ENCODE data around the gene DAG1.

The DAG1 gene

GRCh38 chr3:49434731-49435130 is 35.3 kb upstream of the DAG1 start:
- in situ Hi-C loops (cut with MboI; ENCODE audit: low sequenced_read_pairs, unreplicated experiment), result loop anchor here (25.0 kb wide), 1 partner anchor 272 kb away; the partner anchor contains the start of genes CCDC71 and KLHDC8B
- DNase-seq (ENCODE audit: low spot score), result no peak
- TF ChIP-seq CTCF (IDR thresholded peaks at IDR 0.05; ENCODE audit: borderline replicate concordance, control extremely low read depth, extremely low read depth, insufficient read depth, missing control alignments), result no peak

- no peak for DNase-seq (ENCODE audit: low spot score)
- in situ Hi-C loops (cut with MboI; ENCODE audit: low sequenced_read_pairs, unreplicated experiment), result loop anchor here (25.0 kb wide), 1 partner anchor 283 kb away; the partner anchor contains the start of genes CCDC71 and KLHDC8B
- no peak for TF ChIP-seq CTCF (IDR thresholded peaks at IDR 0.05; ENCODE audit: borderline replicate concordance, control extremely low read depth, extremely low read depth, insufficient read depth, missing control alignments)
Observed at GRCh38 chr3:49445391-49445790, 24.7 kb upstream of the DAG1 start.

GRCh38 chr3:49453621-49454020 is 16.4 kb upstream of the DAG1 start:
- no peak for TF ChIP-seq CTCF (IDR thresholded peaks at IDR 0.05; ENCODE audit: borderline replicate concordance, control extremely low read depth, extremely low read depth, insufficient read depth, missing control alignments)
- in situ Hi-C loops (cut with MboI; ENCODE audit: low sequenced_read_pairs, unreplicated experiment), result no loop called here

GRCh38 chr3:49454458-49454857 is 15.6 kb upstream of the DAG1 start:
- TF ChIP-seq CTCF (IDR thresholded peaks at IDR 0.05; ENCODE audit: borderline replicate concordance, control extremely low read depth, extremely low read depth, insufficient read depth, missing control alignments), result peak; percentile 13
- peak; percentile 29 for DNase-seq (ENCODE audit: low spot score)
- in situ Hi-C loops (cut with MboI; ENCODE audit: low sequenced_read_pairs, unreplicated experiment), result no loop called here

More at GRCh38 chr3:49453621-49454020, 16.4 kb upstream of the DAG1 start:
- DNase-seq (ENCODE audit: low spot score), result no peak

- in situ Hi-C loops (cut with MboI; ENCODE audit: low sequenced_read_pairs, unreplicated experiment), result no loop called here
- no peak for TF ChIP-seq CTCF (IDR thresholded peaks at IDR 0.05; ENCODE audit: borderline replicate concordance, control extremely low read depth, extremely low read depth, insufficient read depth, missing control alignments)
- DNase-seq (ENCODE audit: low spot score), result no peak
Observed at GRCh38 chr3:49454898-49455681, 15.0 kb upstream of the DAG1 start.

GRCh38 chr3:49456466-49456865 is 13.6 kb upstream of the DAG1 start:
- DNase-seq (ENCODE audit: low spot score), result no peak
- no peak for TF ChIP-seq CTCF (IDR thresholded peaks at IDR 0.05; ENCODE audit: borderline replicate concordance, control extremely low read depth, extremely low read depth, insufficient read depth, missing control alignments)
- in situ Hi-C loops (cut with MboI; ENCODE audit: low sequenced_read_pairs, unreplicated experiment), result no loop called here
